ENCODE results near the gene DRAXIN. TPM values are rescaled to one million over a fixed set of nuclear protein-coding genes. Genes with fewer than 3 reads are reported as not detected.

Gene DRAXIN
- total RNA-seq, 1 donor from 2014 or later = 0.24 TPM

GRCh38 chr1:11697188-11697892 lies 5.8 kb downstream of the DRAXIN start:
- H3K4me1 ChIP-seq = no peaks in the 10 kb centered on the region
- H3K9me3 ChIP-seq = no peaks in the 10 kb centered on the region
- intact Hi-C loops (cut with DNase I) = no loop called here
- DNase-seq (no peak), ATAC-seq (no peak)
- H3K27ac ChIP-seq = no peak overlapping the region
- H3K4me3 ChIP-seq = no peak overlapping the region
- H3K36me3 ChIP-seq = no peaks in the 10 kb centered on the region
- TF ChIP-seq, protein P1, sequence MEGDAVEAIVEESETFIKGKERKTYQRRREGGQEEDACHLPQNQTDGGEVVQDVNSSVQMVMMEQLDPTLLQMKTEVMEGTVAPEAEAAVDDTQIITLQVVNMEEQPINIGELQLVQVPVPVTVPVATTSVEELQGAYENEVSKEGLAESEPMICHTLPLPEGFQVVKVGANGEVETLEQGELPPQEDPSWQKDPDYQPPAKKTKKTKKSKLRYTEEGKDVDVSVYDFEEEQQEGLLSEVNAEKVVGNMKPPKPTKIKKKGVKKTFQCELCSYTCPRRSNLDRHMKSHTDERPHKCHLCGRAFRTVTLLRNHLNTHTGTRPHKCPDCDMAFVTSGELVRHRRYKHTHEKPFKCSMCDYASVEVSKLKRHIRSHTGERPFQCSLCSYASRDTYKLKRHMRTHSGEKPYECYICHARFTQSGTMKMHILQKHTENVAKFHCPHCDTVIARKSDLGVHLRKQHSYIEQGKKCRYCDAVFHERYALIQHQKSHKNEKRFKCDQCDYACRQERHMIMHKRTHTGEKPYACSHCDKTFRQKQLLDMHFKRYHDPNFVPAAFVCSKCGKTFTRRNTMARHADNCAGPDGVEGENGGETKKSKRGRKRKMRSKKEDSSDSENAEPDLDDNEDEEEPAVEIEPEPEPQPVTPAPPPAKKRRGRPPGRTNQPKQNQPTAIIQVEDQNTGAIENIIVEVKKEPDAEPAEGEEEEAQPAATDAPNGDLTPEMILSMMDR (IDR thresholded peaks at IDR 0.05) = no peak
- peaks cover 48% of the 10 kb centered on the region for H3K27me3 ChIP-seq (ENCODE audit: low read depth)

DNA sequence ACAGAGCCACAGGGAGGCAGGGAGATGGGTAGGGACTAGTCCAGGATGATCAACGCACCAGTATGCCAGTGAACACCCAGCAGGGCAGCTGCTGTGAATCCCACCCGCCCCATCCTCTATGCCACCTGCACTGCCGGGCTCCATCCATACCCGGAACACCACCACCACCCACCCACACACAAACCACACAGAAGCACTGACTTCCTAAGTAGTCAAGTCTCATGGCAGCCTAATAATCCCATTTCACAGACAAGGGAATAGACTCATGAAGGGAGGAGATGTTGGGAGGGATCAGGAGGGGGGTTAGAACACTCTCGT lies 6.3 kb downstream of the DRAXIN start:
- no peak overlapping the region for H3K27ac ChIP-seq
- TF ChIP-seq, protein P1 (IDR thresholded peaks at IDR 0.05) = no peak
- ATAC-seq (no peak), DNase-seq (no peak)
- H3K9me3 ChIP-seq = no peaks in the 10 kb centered on the region
- H3K36me3 ChIP-seq = no peaks in the 10 kb centered on the region
- peaks cover 43% of the 10 kb centered on the region for H3K27me3 ChIP-seq (ENCODE audit: low read depth)
- H3K4me3 ChIP-seq = no peak overlapping the region
- no peaks in the 10 kb centered on the region for H3K4me1 ChIP-seq
- intact Hi-C loops (cut with DNase I) = no loop called here

DNA sequence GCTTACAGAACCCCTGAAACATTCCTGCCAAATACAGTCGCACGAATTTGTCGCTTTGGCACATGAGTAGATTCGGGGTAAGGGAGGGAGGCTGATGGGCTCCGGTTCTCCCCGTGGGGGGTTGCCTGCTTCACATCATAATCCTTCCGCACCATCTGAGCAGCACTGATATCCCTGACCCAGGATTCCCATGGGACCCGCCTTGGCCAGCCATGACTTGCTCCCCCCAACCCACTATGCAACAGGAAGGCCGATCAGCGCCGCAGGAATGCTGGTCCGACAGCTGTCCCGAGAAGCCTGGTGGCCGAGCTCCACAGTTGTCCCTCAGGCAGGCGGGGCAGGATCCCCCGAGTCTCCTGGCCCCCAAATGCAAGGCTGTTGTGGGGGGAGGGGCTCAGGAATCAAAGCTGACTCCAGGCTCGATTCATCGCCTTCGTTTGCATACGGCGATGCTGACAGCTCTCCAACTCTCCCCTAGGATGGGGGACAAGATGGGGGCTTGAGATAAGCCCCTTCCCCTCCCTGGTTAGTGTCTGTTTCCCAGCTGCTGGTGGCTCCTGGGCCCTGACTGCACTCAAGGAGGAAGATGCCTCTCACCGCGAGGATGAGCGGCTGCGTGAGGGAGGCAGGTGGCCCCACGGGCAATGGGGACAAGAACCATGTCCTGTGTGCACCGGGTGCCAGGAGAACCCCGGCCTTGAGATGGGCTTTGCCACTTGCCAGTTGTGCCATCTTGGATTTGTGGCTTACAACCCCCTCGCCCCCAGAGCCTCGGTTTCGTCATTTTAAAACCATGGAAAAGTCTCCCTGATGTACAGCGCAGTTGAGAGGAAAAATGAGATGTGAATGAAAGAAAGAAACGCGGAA lies 9.3 kb downstream of the DRAXIN start:
- no peaks in the 10 kb centered on the region for H3K4me1 ChIP-seq
- no peaks in the 10 kb centered on the region for H3K9me3 ChIP-seq
- TF ChIP-seq, protein P1 (IDR thresholded peaks at IDR 0.05) = no peak
- ATAC-seq (no peak), DNase-seq (no peak)
- intact Hi-C loops (cut with DNase I) = no loop called here
- no peak overlapping the region for H3K27ac ChIP-seq
- peaks cover 32% of the 10 kb centered on the region for H3K27me3 ChIP-seq (ENCODE audit: low read depth)
- no peak overlapping the region for H3K4me3 ChIP-seq
- no peaks in the 10 kb centered on the region for H3K36me3 ChIP-seq

DNA sequence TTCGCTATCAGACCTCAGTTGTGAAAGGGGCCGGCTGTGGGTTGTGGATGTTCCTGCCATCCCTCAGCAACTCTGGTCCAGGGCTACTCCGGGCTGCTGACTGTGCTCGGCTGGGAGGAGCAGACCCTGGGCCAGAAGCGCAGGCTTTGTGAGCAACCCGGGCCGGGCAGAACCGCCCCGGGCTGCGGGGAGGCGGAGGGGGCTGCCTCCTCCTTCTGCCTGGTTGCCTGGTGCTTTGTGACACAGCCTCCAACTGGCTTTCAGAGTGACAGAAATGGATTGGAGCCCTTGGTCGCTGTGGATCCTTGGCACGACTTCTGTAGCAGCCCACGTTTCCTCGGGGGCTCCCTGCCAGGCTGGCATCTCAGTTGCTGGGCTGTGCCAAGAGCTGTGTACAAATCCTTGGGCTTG lies 10.0 kb downstream of the DRAXIN start:
- TF ChIP-seq, protein P1 (IDR thresholded peaks at IDR 0.05) = no peak
- Histone ChIP-seq H3K4me3 (no peak overlapping the region), H3K4me1 (no peaks in the 10 kb centered on the region), H3K36me3 (no peaks in the 10 kb centered on the region), H3K9me3 (no peaks in the 10 kb centered on the region), H3K27ac (no peak overlapping the region), H3K27me3 (ENCODE audit: low read depth) (peaks cover 32% of the 10 kb centered on the region)
- no peak for DNase-seq
- no peak for ATAC-seq
- intact Hi-C loops (cut with DNase I) = no loop called here

DNA sequence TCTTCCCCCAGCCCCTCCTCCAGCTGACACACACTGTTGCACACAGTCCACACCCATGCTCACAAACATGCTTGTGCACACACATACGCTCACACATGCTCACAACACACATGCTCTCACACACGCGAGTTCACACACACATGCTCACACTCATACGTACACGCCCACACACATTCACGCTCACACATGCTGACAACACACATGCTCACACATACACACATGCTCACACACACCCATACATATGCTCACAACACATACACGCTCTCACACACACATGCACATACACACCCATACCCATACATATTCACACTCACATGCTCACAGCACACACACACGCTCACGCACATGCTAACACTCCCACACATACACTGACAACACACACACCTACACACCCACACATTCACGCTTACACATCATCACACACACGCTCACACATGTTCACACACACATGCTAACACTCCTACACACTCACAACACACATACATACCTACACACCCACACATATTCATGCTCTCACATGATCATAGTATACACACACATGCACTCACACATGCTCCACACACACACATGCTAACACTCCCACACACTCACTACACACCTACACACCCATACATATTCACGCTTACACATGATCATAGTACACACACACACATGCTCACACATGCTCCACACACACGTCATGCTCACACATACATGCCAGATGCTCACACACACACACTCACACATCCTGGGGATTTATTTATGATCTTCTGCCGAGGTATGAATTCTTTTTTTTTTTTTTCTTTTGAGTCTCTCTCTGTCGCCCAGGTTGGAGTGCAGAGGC lies 10.7 kb downstream of the DRAXIN start:
- ATAC-seq (no peak), DNase-seq (no peak)
- Histone ChIP-seq H3K36me3 (no peaks in the 10 kb centered on the region), H3K4me1 (no peaks in the 10 kb centered on the region), H3K27me3 (ENCODE audit: low read depth) (peaks cover 32% of the 10 kb centered on the region), H3K9me3 (no peaks in the 10 kb centered on the region), H3K4me3 (no peak overlapping the region), H3K27ac (no peak overlapping the region)
- intact Hi-C loops (cut with DNase I) = no loop called here
- TF ChIP-seq, protein P1 (IDR thresholded peaks at IDR 0.05) = no peak
